ENCODE results near the gene DEAF1. TPM values are rescaled to one million over a fixed set of nuclear protein-coding genes. Genes with fewer than 3 reads are reported as not detected.

The DEAF1 gene
- total RNA-seq, 1 donor from 2014 or later, result 21.3 TPM

GRCh38 chr11:635945-636510, 59.0 kb downstream of the DEAF1 start:
- no peak for DNase-seq (ENCODE audit: low spot score)
- intact Hi-C loops (cut with DNase I), result no loop called here

- DNase-seq (ENCODE audit: low spot score), result no peak
- intact Hi-C loops (cut with DNase I), result no loop called here
Measured at GRCh38 chr11:630871-631270, 64.2 kb downstream of the DEAF1 start.

- intact Hi-C loops (cut with DNase I), result no loop called here
- no peak for DNase-seq (ENCODE audit: low spot score)
Measured at GRCh38 chr11:629237-629583, 65.8 kb downstream of the DEAF1 start.

- intact Hi-C loops (cut with DNase I), result no loop called here
- DNase-seq (ENCODE audit: low spot score), result no peak
Measured at GRCh38 chr11:628056-628455, 67.0 kb downstream of the DEAF1 start.

- intact Hi-C loops (cut with DNase I), result no loop called here
- DNase-seq (ENCODE audit: low spot score), result no peak
Measured at GRCh38 chr11:627308-627576, 67.8 kb downstream of the DEAF1 start.

- intact Hi-C loops (cut with DNase I), result no loop called here
- no peak for DNase-seq (ENCODE audit: low spot score)
Measured at GRCh38 chr11:626475-627307, 68.3 kb downstream of the DEAF1 start, which contains the start of gene SCT. SCT (minus strand) TSS chr11:627181; CDS start chr11:627143, 38 bp downstream.

GRCh38 chr11:625636-626268, 69.3 kb downstream of the DEAF1 start:
- intact Hi-C loops (cut with DNase I), result no loop called here
- no peak for DNase-seq (ENCODE audit: low spot score)

GRCh38 chr11:624705-625635, 70.1 kb downstream of the DEAF1 start, which contains the start of gene CDHR5:
CDHR5 (minus strand) TSS chr11:624955; CDS start chr11:624902, 53 bp downstream.
- no peak for DNase-seq (ENCODE audit: low spot score)
- intact Hi-C loops (cut with DNase I), result no loop called here

GRCh38 chr11:623999-624704, 70.9 kb downstream of the DEAF1 start:
- DNase-seq (ENCODE audit: low spot score), result no peak

GRCh38 chr11:623349-623869, 71.6 kb downstream of the DEAF1 start:
- DNase-seq (ENCODE audit: low spot score), result no peak
- intact Hi-C loops (cut with DNase I), result no loop called here

More at GRCh38 chr11:623999-624704, 70.9 kb downstream of the DEAF1 start:
- intact Hi-C loops (cut with DNase I), result no loop called here

- DNase-seq (ENCODE audit: low spot score), result no peak
- intact Hi-C loops (cut with DNase I), result no loop called here
Measured at GRCh38 chr11:621838-622237, 73.2 kb downstream of the DEAF1 start.

- no peak for DNase-seq (ENCODE audit: low spot score)
- intact Hi-C loops (cut with DNase I), result no loop called here
Measured at GRCh38 chr11:620935-621814, 73.8 kb downstream of the DEAF1 start.

GRCh38 chr11:620201-620600, 74.8 kb downstream of the DEAF1 start:
- no peak for DNase-seq (ENCODE audit: low spot score)
- intact Hi-C loops (cut with DNase I), result no loop called here

- DNase-seq (ENCODE audit: low spot score), result no peak
- intact Hi-C loops (cut with DNase I), result loop anchor here (5.0 kb wide), 1 partner anchor 42 kb away; the partner anchor contains the start of gene PHRF1
Measured at GRCh38 chr11:619628-620050, 75.4 kb downstream of the DEAF1 start.

GRCh38 chr11:618856-619627, 76.0 kb downstream of the DEAF1 start:
- intact Hi-C loops (cut with DNase I), result loop anchor here (5.0 kb wide), 1 partner anchor 42 kb away; the partner anchor contains the start of gene PHRF1
- no peak for DNase-seq (ENCODE audit: low spot score)

GRCh38 chr11:617912-618682, 76.9 kb downstream of the DEAF1 start:
- no peak for DNase-seq (ENCODE audit: low spot score)
- intact Hi-C loops (cut with DNase I), result loop anchor here (5.0 kb wide), 1 partner anchor 41 kb away; the partner anchor contains the start of gene PHRF1
